Right forelimb (tissue), 1 donor: ENCODE measurements around the gene DAPK2.
"Not testable (repeated sequence)": the region's sequence is repeated elsewhere in the genome, so short reads cannot be mapped to it uniquely, and the experiment has no call there.

ENCODE experiments used
- DNase-seq: peaks from one replicate; pipeline ENCODE4 v3.0.0-alpha.2; 2018

The DAPK2 gene

DNA sequence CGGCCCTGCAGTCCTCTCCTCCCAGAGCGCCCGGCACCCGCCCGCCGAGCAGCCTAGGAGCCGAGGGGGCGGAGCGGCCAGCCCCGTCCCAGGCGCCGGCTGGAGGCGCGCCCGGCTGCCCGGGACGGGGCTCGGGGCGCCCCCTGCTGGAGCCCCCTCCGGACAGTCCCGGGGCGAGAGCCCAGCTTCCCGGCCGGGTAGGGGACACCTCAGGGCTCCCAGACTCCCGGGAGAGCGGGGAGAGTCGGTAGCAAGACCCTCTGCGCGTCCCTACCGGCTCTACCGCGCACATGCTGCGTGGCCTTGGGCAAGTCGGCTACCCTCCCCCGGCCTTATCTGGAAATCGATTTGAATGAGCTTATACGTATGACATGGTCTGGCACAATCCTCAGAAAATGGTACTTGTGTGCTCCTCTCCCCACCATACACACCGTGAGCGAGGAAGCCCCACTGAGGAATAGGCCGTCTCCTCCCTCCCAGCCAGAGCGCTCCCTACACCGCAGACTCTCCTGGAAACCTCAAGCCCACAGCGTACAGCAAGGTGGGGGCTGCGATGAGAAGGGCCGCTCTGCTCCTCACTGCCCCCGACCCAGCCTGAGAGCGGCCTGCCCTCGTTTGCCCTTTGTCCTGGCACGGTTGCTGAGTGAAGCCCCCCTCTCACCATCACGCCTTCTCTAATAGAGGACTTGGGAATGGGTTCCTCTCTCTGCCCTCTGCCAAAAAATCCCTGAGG lies at the start of gene DAPK2:
Gene DAPK2 (minus strand): TSS at position 65 of the 733 bp plus-strand sequence. CDS start 6,224 bp downstream, outside the sequence.
- DNase-seq: peak; percentile 76

- no peak for DNase-seq
Observed at GRCh38 chr15:64095431-64095794, 49.1 kb upstream of the DAPK2 start.

GRCh38 chr15:64093627-64094417 lies 47.5 kb upstream of the DAPK2 start, which contains the start of gene CIAO2A:
Gene CIAO2A, minus strand, starts transcription at chr15:64093838. Its CDS starts 70 bp downstream, at chr15:64093768.
- DNase-seq: peak; percentile 93

- peak; percentile 66 for DNase-seq
Observed at GRCh38 chr15:64092864-64093626, 46.8 kb upstream of the DAPK2 start.

DNA sequence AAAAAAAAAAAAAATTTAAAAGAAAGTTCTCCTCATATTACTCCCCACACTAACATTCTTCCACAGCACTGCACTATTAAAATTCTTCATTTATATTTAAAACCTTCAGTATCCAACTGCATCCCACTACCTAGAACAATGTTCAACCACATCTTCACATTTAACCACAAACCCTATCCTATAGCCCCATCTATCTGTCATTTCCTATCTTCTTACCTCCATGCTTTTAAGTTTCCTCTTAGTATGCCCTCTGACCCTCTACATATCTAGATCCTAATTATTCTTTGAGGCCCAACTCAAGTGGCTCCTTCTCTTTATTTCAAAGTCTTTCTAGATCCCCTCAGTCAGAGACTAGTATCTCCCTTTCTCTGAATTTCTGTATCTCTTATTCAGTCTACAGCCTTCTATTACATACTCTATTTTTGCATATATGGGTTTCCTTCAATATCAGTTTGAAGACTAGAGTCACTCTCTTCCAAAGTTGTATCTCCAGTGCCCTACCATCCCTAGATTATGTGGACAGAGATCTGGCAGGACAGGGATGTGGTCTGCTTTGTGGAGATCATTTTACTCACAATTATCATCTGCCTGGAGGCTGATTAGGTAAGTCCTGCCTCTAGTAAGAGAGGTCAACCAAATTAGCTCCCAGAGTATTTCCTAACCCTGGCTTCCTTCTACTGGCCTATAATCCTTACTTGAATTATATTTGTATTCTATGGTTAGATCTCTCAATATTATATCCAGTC lies 46.0 kb upstream of the DAPK2 start:
- no peak for DNase-seq

- DNase-seq: no peak
Observed at GRCh38 chr15:64090527-64090926, 44.2 kb upstream of the DAPK2 start.

DNA sequence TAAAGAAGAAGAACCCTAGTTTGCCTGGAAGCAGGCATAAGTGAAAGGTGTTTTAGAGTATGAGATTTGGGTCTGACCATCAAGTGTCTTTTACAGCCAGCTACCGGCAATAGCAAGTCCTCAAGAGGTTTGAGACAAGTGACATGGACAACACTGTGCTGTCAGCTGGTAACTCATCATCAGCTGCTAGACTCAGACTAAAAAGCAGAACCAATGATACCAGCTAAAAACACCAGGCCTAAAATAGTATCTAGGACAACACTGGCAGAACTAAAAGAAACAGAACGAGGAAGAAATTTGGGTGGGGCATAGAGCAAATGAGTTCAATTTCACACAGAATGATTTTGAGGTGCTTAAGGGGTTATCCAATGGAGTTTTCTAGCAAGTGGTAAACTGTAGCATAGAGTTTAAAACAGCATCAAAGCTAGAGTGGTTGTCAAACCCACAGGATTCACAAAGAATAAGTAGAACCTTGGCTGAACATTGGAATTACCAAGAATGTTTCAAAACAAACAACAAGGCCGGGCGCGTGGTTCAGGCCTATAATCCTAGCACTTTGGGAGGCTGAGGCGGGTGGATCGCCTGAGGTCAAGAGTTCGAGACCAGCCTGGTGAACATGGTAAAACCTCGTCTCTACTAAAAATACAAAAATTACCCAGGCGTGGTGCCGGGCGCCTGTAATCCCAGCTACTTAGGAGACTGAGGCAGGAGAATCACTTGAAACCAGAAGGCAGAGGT lies 43.4 kb upstream of the DAPK2 start:
- DNase-seq: no peak

DNA sequence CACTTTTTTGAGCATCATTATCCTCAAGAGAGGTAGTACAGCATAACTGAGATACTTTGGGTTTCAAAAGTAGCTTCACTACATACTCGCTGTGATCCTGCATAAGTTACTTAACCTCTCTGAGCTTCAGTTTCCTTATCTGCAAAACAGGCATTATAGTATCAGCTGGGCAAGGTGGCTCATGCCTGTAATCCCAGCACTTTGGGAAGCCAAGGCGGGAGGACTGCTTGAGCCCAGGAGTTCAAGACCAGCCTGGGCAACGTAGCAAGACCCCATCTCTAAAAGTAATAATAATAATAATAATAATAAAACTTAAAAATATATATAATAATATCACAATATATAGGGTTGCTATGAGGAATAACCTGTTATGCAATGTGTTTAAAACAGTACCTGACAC lies 36.5 kb upstream of the DAPK2 start:
- no peak for DNase-seq

DNA sequence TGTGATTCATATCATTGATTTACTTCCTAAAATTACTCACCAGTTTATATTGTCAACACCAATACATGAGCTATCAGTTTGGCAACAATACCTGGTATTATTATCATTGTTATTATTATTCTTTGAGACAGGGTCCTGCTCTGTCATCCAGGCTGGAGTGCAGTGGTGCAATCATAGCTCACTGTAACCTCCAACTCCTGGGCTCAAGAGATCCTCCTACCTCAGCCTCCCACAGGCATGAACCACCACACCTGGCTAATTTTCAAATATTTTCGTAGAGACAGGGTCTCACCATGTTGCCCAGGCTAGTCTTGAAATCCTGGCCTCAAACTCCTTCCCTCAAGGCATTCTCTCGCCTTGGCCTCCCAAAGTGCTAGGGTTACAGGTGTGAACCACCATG lies 27.2 kb upstream of the DAPK2 start:
- not testable (repeated sequence) for DNase-seq

GRCh38 chr15:64072812-64073211 lies 26.5 kb upstream of the DAPK2 start:
- no peak for DNase-seq

DNA sequence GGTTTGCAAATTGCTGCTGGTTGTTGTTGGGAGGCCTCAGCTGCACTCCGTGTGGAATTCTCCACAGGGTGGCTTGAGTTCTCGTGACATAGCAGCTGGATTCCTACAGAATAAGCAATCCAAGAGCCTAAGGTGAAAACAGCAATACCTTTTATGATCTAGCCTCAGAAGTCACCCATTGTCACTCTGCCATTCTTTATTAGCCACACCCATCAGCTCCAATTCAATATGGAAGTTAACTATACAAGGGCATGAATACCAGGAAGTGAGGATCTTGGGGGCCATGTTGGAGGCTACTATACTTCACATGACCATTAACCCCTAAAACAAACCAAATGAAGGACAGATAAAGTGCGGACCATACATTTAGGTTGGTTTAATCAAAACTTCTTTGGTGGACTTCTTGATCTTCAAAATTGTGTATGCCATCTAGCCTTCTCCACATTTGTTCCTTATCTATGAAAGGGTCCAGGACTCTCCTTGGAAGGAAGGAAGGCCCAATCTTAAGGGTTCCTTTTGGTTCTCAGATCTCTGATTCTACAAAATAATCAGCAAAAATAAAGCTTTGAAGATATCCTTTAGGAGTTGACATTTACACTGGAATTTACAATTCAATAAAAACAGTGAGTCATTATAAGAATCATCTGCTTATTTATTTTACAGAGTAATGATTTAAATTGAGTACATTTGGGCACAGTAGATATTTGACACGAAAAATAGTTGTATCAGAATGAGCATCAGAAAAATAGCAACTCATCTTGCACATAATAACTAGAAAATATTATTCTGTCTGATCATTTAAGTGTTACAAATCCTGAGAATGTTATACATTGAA lies 25.9 kb upstream of the DAPK2 start:
- no peak for DNase-seq

DNA sequence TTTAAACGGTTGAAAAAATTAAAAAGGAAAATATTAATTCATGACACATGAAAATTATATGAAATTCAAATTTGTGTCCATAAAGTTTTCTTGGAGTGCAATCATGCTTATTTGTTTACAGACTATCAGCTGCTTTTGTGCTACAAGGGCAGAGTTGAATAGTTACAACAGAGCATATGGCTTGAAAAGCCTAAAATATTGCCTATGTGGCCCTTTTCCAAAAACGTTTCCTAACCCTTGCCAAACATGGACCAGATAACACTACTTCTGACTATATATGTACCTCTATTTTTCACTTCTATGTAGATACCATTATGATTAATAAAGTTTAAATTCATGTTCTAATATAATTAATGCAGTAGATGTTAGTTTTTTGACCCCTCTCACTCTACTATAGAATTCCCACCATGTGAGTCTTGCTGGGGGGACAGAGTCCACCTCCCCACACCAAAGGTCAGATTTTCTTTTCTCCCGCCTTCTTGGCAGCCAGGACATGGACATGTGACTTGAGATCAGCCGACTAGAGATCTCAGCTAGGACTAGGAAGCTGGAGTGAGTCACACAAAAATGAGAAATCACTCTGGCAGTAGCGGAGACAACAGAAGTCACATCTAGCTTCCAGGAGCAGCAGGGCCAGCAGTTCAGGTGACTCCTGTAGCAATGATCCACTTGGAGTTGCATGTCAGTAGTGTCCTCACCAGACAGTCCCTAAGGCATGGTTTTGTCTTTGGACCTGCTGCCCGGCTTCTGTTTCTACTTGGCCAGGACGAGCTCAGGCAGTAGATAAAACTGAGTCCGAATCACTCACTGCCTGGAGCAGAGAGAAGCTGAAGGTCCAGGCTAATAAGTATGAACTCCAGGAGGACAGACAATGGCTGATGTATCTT lies 24.9 kb upstream of the DAPK2 start:
- DNase-seq: no peak

GRCh38 chr15:64070106-64070505 lies 23.8 kb upstream of the DAPK2 start:
- DNase-seq: no peak

- no peak for DNase-seq
Observed at GRCh38 chr15:64068133-64068532, 21.8 kb upstream of the DAPK2 start.

- peak; percentile 80 for DNase-seq
Observed at GRCh38 chr15:64067564-64068030, 21.3 kb upstream of the DAPK2 start.

GRCh38 chr15:64066451-64066850 lies 20.2 kb upstream of the DAPK2 start:
- DNase-seq: no peak

- DNase-seq: no peak
Observed at GRCh38 chr15:64060716-64061115, 14.4 kb upstream of the DAPK2 start.

- not testable (repeated sequence) for DNase-seq
Observed at GRCh38 chr15:64059104-64059503, 12.8 kb upstream of the DAPK2 start.

DNA sequence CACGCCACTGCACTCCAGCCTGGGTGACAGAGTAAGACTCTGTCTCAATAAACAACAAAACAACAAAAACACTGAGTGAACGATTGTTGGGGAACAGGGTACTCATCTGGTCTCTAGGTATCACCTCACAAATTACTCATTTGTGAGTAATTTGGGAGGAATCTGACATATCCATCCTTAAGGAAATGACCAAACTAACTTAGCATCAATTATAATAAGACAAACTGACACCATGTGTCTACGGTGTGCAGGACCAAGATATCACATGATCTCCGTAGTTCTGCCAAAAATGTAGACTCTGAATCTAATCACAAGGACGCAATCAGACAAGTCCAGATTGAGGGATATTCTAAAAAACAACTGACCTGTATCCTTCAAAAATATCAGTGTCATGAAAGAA lies 12.0 kb upstream of the DAPK2 start:
- no peak for DNase-seq

GRCh38 chr15:64053674-64054073 lies 7.4 kb upstream of the DAPK2 start:
- not testable (repeated sequence) for DNase-seq
